Measurements from ENCODE around the gene ANTKMT. TPM values are rescaled to one million over a fixed set of nuclear protein-coding genes. Genes with fewer than 3 reads are reported as not detected.
A peak's percentile ranks its signal among the peaks of the same experiment; 100 is the strongest.

ANTKMT gene
- total and polyA plus RNA-seq, 2 of the 8 experiments (the other 6 are each of a cell fraction or from before 2014, with no cell fraction given), result 26.5 to 26.6 TPM

GRCh38 chr16:740459-740763 lies 19.5 kb downstream of the ANTKMT start:
- Histone ChIP-seq H3K79me1 (ENCODE audit: low read depth, low read length) (no peaks in the 10 kb centered on the region), H4K8ac (ENCODE audit: extremely low read depth, insufficient read depth, low read length) (peak overlapping the region; percentile 89), H3K4ac (replicated peaks; ENCODE audit: insufficient read length, low read depth, low read length) (no peak overlapping the region), H3K9ac (replicated peaks in 1 of 4; ENCODE audit: extremely low read depth in 1 of 4, low read depth in 3 of 4, low read length in 3 of 4) (peak overlapping the region; percentile 3 to 81 (median 48); a peak in 4 of 7 replicates), H3K4me3 (ENCODE audit: extremely low read depth in 1 of 4, insufficient read depth in 2 of 4, low read depth in 3 of 4, low read length in 4 of 4) (peak overlapping the region; percentile 62 to 90 (median 81)), H3K27me3 (replicated peaks in 1 of 4; ENCODE audit: control insufficient read depth in 3 of 4, extremely low read depth in 1 of 4, insufficient read depth in 3 of 4, low read length in 3 of 4) (no peaks in the 10 kb centered on the region), H3K56ac (replicated peaks; ENCODE audit: insufficient read length, low read depth, low read length) (peak overlapping the region; percentile 46), H3K79me2 (ENCODE audit: control insufficient read depth in 1 of 2, insufficient read depth in 2 of 2, low read length in 2 of 2) (no peaks in the 10 kb centered on the region), H2BK5ac (ENCODE audit: low read depth, low read length) (no peak overlapping the region), H3K27ac (ENCODE audit: low read depth, low read length) (peak overlapping the region; percentile 5; the same call in 1 of the 2 replicates), H3K4me1 (replicated peaks in 1 of 4; ENCODE audit: control insufficient read depth in 3 of 4, insufficient read depth in 4 of 4, low read length in 3 of 4) (peaks cover 0 to 9% (median 4%) of the 10 kb centered on the region in 4 experiments; a peak in 5 of 7 replicates), H2BK12ac (ENCODE audit: low read depth, low read length) (no peak overlapping the region), H3K4me2 (ENCODE audit: insufficient read depth in 1 of 2, low read depth in 2 of 2, low read length in 2 of 2) (peak overlapping the region; percentile 70 to 80), H2AK5ac (ENCODE audit: low read depth, low read length) (no peak overlapping the region), H2BK120ac (replicated peaks; ENCODE audit: low read depth, low read length) (no peak overlapping the region), H2BK20ac (ENCODE audit: low read length) (no peak overlapping the region), H2AFZ (ENCODE audit: low read length) (no peak overlapping the region), H4K91ac (replicated peaks; ENCODE audit: insufficient read length, low read length) (no peak overlapping the region), H3K14ac (ENCODE audit: insufficient read length) (no peak overlapping the region), H3K18ac (ENCODE audit: extremely low read depth, low read length) (no peak overlapping the region), H4K5ac (ENCODE audit: insufficient read length, low read depth, low read length) (peak overlapping the region; percentile 40), H3K23me2 (ENCODE audit: low read depth, low read length) (peaks cover 7% of the 10 kb centered on the region; the same call in 1 of the 2 replicates), H2BK15ac (ENCODE audit: low read length) (no peak overlapping the region), H3K23ac (ENCODE audit: insufficient read length) (no peak overlapping the region), H3K9me3 (ENCODE audit: insufficient read depth in 2 of 2, low read depth in 1 of 2, low read length in 1 of 2) (no peaks in the 10 kb centered on the region), H4K20me1 (replicated peaks in 1 of 2; ENCODE audit: control insufficient read depth in 1 of 2, insufficient read depth in 2 of 2, low read length in 2 of 2) (peaks cover 0 to 2% of the 10 kb centered on the region in 2 experiments), H3K36me3 (ENCODE audit: control insufficient read depth in 2 of 4, insufficient read depth in 4 of 4, low read length in 3 of 4) (peaks cover 0 to 3% (median 0%) of the 10 kb centered on the region in 4 experiments; a peak in 1 of 8 replicates)
- no peak for DNase-seq (ENCODE audit: low read depth in 1 of 2, low spot score in 2 of 2)
- 5% methylated on average over 14 of the region's 22 CpGs; no CpG with 5 or more reads in 1 of the 2 experiments for WGBS, 2 experiments (ENCODE audit: extremely low coverage in 1 of 2, insufficient coverage in 1 of 2, insufficient read length in 1 of 2, insufficient replicate concordance in 2 of 2, low coverage in 1 of 2, low lambda C conversion rate in 2 of 2, missing lambda C conversion rate in 1 of 2)
- ChIA-PET POLR2A (ENCODE audit: partially characterized antibody) (interaction anchor here (0.8 to 6.3 kb wide), 17 partner anchors 9 to 60 kb away, joined by 3 to 39 read pairs (median 4); partner anchors contain the start of genes CCDC78, GNG13, MSLN and STUB1), CTCF (ENCODE audit: partially characterized antibody) (interaction anchor here (1.0 to 35.8 kb wide), 7 partner anchors 10 to 67 kb away, joined by 3 to 977 read pairs (median 12); partner anchors contain the start of genes ANTKMT, CCDC78, CHTF18 and FBXL16)
- no peak for TF ChIP-seq SP2 (IDR thresholded peaks at IDR 0.05; ENCODE audit: low read length)
- TF ChIP-seq RBBP5 (IDR thresholded peaks at IDR 0.05; ENCODE audit: borderline replicate concordance, low read depth, low read length), result 0 out of 2 replicates have a peak, but pooled peaks have one; percentile 20
- TF ChIP-seq BACH1 (IDR thresholded peaks at IDR 0.05; ENCODE audit: low read length), result 0 out of 2 replicates have a peak, but pooled peaks have one; percentile 0
- FAIRE-seq, result no peak
